ENCODE data around the gene AKAP6.

The AKAP6 gene

GRCh38 chr14:32809255-32809654 lies 480.2 kb downstream of the AKAP6 start:
- TF ChIP-seq, protein P1, sequence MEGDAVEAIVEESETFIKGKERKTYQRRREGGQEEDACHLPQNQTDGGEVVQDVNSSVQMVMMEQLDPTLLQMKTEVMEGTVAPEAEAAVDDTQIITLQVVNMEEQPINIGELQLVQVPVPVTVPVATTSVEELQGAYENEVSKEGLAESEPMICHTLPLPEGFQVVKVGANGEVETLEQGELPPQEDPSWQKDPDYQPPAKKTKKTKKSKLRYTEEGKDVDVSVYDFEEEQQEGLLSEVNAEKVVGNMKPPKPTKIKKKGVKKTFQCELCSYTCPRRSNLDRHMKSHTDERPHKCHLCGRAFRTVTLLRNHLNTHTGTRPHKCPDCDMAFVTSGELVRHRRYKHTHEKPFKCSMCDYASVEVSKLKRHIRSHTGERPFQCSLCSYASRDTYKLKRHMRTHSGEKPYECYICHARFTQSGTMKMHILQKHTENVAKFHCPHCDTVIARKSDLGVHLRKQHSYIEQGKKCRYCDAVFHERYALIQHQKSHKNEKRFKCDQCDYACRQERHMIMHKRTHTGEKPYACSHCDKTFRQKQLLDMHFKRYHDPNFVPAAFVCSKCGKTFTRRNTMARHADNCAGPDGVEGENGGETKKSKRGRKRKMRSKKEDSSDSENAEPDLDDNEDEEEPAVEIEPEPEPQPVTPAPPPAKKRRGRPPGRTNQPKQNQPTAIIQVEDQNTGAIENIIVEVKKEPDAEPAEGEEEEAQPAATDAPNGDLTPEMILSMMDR (IDR thresholded peaks at IDR 0.05; ENCODE audit: low read depth, low read length) = no peak
- no peak overlapping the region for H3K4me3 ChIP-seq (ENCODE audit: low read depth, low read length)

DNA sequence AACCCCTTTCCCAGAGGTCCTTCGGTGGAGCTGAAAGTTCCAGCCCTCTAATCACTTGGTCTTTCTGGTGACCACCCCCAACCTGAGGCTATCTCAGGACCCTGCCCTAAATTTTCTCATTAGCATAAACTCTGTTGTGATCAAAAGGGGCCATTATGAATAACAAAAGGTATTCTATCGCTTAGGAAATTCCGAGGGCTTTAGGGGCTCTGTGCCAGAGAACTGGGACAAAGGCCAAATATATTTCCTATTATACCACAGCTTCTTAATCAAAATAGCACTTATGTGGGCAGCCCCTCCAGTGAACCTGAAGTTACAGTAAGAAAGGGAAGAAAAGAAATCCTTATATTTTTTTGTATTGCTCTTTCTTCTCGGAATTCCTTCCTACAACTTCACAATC lies 484.3 kb downstream of the AKAP6 start:
- TF ChIP-seq, protein P1 (IDR thresholded peaks at IDR 0.05; ENCODE audit: low read depth, low read length) = no peak

DNA sequence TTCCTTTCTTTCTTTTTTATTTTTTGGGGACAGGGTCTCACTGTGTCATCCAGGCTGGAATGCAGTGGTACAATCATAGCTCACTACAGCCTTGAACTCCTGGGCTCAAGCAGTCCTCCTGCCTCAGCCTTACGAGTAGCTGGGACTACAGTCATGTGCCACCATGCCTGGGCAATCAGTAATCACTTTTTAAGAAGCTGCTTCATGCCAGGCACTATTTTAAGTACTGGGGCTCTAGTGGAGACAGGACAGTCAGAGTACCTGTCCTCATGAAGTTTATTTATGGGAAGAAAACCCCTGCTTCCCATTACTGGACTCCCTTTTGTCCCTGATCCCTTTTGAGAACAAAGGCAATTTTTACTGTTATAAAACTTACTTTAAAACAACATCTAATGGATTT lies 485.6 kb downstream of the AKAP6 start:
- no peak overlapping the region for H3K4me3 ChIP-seq (ENCODE audit: low read depth, low read length)
- TF ChIP-seq, protein P1 (IDR thresholded peaks at IDR 0.05; ENCODE audit: low read depth, low read length) = no peak

More for the DNA sequence above, 484.3 kb downstream of the AKAP6 start:
- no peak overlapping the region for H3K4me3 ChIP-seq (ENCODE audit: low read depth, low read length)

- TF ChIP-seq, protein P1 (IDR thresholded peaks at IDR 0.05; ENCODE audit: low read depth, low read length) = no peak
- H3K4me3 ChIP-seq (ENCODE audit: low read depth, low read length) = no peak overlapping the region
Measured at GRCh38 chr14:32816588-32816987, 487.5 kb downstream of the AKAP6 start.

- no peak overlapping the region for H3K4me3 ChIP-seq (ENCODE audit: low read depth, low read length)
- TF ChIP-seq, protein P1 (IDR thresholded peaks at IDR 0.05; ENCODE audit: low read depth, low read length) = no peak
Measured at GRCh38 chr14:32817780-32818179, 488.7 kb downstream of the AKAP6 start.

DNA sequence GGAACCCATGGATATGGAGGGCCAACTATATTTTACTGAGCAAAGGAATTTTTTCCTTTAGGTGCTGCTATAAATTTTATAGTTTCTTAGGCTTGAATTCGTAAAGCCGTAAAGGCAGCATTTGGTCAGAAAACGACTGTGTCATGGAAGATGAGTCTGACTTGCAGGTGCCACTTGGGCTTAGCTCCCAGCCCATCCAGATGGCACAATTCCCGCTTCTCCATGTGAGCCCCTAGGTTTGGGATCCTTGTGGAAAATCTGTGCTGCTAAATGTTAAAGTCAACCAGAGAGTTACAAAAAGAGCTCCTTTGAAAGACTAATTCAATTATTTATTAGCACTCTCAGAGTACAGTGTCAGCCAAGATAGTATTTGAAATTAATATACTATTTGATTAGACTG lies 489.5 kb downstream of the AKAP6 start:
- H3K4me3 ChIP-seq (ENCODE audit: low read depth, low read length) = no peak overlapping the region
- TF ChIP-seq, protein P1 (IDR thresholded peaks at IDR 0.05; ENCODE audit: low read depth, low read length) = no peak

GRCh38 chr14:32820181-32820580 lies 491.1 kb downstream of the AKAP6 start:
- TF ChIP-seq, protein P1 (IDR thresholded peaks at IDR 0.05; ENCODE audit: low read depth, low read length) = no peak
- H3K4me3 ChIP-seq (ENCODE audit: low read depth, low read length) = no peak overlapping the region
